HG02870 (cell line): ENCODE results near the gene NANS.

ENCODE experiments used
- ATAC-seq: cut with Tn5 transposase; IDR thresholded peaks from one replicate; pipeline ENCODE4 v1.9.1; 2021; ENCODE audit warnings: mild to moderate bottlenecking, moderate library complexity; ENCODE audit not compliant: unreplicated experiment

NANS gene

DNA sequence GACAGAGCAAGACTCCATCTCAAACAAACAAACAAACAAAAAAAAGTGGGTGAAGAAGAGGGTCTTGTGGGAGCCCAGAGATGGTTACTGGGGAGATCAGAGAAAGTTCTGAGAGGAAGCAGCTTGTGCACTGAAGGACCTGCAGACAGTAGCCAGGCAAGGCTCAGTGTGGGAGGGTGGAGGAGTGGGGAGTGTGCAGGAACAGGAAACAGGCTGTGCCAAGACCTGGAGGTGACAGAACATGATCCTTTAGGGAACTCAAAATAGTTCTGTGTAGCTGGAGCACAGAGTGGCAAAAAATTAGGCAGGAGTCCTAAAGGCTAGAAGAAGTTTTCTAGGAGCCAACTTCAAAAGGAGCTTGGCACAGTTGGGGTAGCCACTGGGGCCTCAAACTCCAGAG, 19.2 kb upstream of the NANS start:
- no peak for ATAC-seq

DNA sequence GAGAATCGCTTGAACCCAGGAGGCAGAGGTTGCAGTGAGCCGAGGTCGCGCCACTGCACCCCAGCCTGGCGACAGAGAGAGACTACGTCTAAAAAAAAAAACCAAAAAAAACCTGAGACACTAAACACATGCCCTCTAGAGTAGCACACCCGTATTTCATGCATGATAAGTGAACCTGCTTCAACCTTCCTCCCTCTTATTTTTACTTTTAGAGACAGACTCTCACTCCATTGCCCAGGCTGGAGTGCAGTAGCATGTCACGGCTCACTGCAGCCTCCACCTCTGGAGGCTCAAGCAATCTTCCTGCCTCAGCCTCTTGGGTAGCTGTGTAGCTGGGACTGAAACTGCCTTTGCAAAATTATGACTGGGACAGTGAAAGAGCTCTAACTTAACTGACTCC, 17.6 kb upstream of the NANS start:
- ATAC-seq, result peak; percentile 31

DNA sequence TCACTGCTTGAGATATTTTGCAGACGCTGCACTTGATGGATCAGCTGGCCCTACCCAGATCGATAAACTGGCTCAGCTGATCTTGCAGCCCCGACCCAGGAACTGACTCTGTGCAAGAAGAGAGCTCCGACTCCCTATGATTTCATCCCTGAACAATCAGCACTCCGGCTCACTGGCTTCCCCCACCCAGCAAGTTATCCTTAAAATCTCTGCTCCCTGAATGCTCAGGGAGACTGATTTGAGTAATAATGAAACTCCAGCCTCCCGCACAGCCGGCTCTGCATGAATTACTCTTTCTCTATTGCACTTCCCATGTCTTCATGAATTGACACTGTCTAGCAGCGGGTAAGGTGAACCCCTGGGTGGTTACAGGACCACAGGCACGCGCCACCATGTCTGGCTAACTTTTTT, 16.9 kb upstream of the NANS start:
- ATAC-seq, result no peak

DNA sequence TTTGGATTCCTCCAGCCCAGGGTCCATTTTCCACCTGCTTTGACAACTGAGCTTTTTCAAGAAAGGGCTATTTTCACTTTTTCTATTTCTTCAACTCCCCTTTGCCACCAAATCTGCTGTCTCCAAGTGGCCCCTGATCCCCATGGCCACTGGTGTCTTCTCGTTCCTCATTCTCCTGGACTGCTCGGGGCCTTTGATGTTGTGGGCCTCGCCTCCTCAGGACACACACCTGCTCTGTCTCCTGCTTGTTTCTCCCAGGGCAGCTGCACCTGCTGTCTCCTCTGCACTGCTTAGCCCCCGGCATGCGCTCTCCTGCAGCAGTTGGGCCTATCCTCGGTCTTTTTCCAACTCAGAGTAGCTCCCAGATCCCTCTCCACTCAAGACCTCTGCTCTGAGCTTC, 16.3 kb upstream of the NANS start:
- ATAC-seq, result no peak

DNA sequence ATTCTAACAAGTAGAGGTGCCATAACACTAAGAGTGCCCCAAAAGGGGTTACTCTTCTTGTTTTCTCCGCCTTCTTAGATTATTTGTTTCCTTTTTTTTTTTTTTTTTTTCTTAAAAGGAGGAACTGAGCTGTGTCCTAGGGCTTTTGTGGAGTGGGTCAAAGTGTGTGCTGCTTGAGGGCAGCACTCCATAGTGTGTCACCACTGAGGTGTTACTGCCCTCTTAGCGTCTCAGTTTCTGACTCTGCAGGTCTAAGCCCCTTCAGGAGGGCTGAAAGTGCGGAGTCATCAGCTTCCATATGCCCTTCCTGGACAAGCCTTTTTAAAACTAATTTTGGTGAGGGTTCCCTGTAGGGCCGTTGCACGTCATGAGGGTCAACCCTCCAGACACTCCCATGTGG, 12.6 kb upstream of the NANS start:
- no peak for ATAC-seq

DNA sequence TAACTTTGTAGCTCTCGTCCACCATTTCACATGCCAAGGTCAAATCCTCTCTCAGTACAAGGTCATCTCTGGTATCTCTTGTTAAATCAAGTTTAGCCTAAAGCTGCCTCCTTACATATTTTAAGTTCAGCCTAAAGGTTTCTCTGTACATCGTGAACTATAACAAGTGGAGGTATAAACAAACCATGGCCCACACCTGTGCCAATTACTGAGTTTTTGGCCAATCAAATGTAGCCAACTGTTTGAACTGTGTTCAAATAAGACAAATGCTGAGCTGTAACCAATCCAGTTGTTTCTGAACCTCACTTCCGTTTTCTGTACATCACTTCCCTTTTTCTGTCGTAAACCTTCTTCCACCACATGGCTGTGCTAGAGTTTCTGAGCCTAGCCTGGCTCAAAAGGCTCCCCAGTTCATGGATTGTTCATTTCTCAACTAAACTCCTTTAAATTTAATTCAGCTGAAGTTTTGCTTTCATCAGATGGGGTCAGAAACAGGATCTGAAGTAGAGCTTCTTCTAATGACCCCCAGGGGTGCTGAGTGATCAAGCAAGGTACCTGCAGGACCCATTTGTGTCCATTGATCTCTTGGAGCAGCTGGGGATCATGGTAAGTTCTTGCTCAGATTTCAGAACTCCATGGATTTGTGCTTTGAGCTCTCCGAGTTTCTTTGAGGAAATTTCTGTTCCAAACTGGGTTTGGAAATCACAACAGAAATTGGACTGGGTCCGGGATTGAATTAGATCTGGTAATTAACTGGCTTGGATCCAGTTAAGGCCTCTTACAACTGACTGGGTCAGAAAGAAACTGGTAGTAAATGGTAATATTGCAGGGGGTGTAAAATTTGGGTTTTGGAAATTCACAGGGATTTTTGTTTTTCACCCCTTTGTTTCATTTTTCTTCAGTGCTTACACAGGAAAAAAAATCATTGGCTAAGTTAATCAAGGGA, 11.0 kb upstream of the NANS start:
- ATAC-seq, result peak; percentile 90

DNA sequence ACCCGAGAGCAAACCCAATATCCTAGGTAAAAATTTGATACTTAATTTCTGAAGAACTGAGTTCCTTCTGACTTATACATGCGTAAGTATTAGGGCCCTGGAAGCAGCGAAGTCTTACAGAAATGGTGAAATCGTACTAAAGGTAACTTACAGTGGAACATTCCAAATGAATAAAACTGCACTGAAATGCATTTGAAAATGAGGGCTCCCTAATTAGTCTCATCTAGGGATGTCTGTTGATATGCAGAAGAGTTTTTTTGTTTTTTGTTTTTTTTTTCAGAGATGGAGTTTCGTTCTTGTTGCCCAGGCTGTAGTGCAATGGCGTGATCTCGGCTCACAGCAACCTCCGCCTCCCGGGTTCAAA, 10.4 kb upstream of the NANS start:
- no peak for ATAC-seq

DNA sequence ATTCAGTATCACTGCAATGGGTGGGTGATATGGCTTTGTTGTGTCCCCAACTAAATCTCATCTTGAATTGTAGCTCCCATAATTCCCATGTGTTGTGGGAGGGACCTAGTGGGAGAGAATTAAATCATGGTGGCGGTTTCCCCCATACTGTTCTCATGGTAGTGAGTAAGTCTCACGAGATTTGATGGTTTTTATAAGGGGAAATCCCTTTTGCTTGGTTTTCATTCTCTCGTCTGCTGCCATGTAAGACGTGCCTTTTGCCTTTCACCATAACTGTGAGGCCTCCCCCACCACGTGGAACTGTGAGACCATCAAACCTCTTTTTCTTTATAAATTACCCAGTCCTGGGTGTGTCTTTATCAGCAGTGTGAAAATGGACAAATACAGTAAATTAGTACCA, 9.5 kb upstream of the NANS start:
- no peak for ATAC-seq

DNA sequence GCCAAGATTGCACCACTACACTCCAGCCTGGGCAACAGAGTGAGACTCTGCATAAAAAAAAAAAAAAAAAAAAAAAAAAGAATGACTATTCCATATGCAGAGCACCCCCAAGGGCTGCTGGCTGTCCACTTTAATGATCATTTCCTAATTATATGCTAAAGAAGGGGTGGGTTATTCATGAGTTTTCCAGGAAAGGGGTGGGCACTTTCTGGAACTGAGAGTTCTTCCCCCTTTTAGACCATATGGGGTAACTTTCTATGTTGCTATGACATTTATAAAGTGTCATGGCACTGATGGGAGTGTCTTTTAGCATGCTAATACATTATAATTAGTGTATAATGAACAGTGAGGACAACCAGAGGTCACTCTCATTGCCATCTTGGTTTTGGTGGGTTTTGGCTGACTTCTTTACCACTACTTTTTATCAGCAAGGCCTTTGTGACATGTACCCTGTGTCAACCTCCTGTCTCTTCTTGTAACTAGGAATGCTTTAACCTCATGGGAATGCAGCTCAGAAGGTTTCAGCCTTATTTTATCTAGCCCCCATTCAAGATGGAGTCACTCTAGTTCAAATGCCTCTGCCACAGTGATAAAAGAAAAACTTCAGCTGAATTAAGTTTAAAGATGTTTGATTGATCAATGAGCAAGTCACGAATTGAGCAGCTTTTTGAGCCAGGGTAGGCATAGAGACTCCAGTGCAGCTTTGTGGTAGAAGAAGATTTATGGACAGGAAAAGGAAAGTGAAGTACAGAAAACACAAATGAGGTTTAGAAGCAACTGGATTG, 7.1 kb upstream of the NANS start:
- no peak for ATAC-seq

DNA sequence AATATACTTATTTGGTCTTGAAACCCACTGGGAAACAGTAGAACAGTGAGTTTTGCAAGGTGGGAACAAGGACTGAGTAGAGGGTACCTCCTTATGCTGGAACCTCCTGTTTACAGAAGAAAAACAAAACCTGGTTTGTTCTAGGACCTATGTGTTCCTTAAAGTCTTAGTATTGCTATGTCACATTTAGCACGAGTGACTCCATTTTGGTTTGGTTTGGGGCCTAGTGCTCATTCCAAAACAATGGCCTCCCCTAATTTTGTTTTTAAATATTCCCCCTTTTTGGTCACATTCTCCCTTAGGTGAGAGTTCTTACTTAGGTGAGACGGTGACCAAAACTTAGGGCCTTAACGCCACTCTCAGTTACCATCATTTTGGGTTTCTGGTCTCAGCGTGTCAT, 6.2 kb upstream of the NANS start:
- no peak for ATAC-seq

DNA sequence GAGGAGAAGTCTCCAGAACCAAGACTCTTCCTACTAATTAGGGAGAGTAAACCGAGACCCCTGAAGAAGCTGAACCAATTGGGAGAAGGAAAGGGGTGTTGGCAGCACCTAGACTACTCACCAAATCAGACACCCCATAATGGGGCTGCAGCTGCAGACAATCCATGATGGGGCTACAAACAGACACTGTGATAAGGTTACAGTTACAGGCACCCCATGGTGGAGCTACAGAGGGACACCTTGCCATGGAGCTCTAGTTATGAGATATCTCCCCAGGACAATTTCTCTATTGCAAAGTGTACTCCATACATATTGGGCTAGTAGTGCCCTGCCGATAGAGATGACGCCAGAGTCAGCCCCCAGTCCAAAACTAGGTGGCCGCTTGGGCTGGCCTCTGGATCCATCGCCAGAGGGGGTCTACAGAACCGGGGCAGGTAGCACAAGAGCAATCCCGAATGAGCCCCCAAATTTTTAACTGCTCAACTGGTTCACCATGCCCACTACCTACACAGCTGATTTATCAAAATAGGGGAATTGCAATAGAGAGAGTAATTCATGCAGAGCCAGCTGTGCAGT, 2.1 kb upstream of the NANS start:
- no peak for ATAC-seq

DNA sequence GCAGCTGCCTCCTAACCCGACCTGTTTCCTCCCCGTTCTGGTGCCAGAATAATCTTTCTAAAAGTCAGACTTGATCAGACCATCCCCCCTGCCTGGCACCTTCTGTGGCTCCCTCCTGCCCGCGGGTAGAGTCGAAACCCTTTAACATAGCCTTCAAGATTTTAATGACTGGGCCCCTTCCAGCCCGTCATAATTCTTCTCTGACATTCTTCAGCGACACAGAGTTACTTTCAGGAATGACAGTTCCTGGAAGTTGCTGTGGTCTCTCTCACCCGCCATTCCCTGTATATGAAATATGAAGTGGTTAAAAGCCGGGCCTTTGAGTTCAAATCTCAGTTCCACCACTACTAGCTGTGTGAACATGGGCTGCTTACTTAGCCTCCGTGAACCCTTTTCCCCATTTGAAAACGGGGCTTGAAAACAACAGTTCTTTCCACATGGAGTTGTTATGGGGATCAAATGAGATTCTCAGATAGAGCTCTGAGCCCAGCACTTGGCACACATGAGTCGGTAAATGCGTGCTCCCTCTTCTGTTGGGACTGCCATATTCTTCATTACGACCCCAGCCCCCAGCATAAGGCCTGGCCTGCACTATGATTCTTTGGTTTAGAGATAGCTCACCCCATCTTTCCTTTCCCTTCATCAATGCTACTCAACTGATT, 737 bp downstream of the NANS start:
- no peak for ATAC-seq

DNA sequence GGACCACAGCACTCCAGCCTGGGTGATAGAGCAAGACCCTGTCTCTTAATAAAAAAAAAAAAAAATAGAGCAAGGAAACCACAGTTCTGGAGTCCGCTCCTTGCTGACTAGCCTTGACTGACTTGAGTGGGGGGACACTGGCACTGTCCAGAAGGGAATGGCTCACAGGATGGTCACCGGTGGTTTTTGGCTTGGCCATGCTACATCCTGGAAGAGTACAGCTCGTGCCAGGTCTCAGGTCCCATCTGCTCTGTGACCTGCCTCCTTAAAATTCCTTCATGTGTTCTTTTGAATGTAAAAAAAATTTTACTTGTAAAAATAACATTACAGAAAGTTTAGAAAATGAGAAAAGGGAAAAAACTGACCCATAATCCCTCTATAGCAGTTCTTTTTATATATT, 5.6 kb downstream of the NANS start:
- ATAC-seq, result no peak

DNA sequence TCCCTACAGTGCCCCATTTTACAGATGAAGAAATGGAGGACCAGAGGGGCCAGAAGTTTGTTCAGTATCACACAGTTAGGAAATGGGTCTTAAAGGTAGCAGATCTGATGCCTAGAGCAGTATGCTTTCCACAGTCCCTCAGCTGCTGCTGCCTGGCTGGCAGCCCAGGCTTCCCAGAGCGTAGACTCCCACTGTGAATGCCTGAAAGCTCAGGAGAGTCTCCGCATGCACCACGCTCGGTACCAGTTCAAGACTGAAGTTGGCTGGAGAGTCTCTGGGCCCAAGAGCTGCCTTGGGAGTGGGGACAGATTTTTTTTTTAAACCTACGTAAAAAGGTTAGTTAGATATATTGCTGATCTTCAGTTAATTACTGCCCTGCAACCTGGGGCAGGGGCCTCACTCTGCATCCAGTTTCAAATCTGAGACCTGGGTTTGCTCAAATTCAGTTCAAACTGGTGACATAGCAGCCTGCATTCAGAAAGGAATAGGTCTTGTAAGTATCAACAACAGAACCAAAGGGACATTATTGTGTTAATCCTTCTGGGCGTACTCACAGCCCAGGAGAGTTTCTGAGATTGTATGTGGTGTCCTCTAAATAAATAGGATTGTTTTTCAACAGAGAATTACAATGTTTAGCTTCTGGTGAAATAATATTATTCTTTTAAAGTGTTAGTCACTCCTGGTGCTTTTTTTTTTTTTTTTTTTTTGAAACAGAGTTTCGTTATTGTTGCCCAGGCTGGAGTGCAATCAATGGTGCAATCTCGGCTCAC, 8.3 kb downstream of the NANS start:
- no peak for ATAC-seq

DNA sequence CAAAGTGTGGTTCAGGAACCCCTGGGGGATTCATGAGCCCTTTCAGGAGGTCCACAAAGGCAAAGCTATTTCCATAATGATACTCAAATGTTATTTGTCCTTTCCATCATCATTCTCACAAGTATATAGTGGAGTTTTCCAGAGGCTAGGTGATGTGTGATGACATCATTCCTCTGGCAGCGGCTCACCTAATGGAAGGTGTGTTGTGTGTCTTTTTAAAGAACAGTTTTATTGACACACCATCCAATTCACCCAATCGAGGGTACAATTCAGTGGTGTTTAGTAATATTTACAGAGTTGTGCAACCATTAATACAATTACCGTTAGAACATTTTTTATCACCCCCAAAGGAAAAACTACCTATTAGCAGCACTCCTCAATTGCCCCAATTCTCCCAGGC, 9.7 kb downstream of the NANS start:
- ATAC-seq, result no peak

DNA sequence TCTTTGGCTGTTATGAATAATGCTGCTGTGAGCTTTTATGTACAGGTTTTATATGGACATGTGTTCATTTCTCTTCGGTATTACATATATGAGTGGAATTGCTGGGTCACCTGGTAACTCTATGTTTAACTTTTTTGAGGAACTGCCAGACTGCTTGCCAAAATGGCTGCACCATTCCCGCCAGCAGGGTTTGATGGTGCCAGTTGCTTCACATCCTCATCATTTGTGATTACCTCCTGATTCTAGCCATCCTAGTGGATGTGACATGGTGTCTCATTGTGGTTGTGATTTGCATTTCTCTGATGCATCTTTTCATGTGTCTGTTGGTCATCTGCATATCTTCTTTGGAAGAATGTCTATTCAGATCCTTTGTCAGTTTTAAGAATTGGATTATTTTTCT, 10.7 kb downstream of the NANS start:
- no peak for ATAC-seq

DNA sequence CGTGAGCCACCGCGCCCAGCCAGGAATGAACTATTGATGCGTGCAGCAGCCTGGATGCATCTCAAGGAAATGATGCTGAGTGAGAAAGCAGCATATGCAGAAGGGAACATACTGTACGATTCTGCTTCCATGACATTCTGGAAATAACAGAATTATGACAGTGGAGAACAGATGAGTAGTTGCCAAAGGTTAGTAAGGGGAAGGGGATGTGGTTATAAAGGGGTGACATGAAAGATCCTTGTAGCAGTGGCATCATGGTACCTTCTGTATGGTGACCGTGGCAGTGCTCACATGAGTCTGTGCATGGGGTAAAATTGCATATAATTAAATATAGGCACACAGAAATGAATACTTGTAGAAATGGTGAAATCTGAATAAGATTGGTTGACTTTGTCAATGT, 13.0 kb downstream of the NANS start:
- no peak for ATAC-seq

DNA sequence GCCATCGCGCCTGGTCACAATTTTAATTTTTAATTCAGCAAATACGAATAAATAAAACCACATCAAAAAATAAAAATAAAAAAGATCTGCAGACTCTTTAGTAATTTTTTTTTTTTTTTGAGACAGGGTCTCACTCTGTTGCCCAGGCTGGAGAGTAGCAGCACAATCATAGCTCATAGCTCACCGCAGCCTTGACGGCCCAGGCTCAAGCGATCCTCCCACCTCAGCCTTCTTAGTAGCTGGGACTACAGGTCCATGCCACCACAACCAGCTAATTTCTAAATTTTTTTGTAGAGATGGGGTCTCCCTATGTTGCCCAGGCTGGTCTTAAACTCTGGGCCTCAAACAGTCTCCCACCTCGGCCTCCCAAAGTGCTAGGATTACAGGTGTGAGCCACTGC, 14.2 kb downstream of the NANS start:
- no peak for ATAC-seq

DNA sequence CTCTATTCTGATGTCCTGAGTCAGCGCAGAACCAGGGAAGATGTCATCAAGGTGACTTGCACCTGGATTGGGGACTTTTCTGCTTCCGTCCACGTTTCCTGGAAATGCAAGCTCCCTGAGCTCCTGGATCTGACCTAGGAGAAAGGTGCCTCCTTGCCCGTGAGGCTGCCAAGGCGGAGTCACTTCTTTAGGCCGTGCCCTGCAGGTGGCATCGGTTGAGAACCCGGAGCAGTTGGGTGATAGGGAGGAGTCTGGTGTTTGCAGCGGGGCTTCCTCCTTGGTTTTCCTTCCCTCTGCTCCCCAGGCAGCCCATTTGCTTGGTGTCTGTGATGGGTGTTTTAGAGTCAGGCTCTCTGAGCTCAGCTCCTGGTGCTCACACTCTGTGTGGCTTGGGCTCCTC, 15.2 kb downstream of the NANS start:
- ATAC-seq, result no peak

DNA sequence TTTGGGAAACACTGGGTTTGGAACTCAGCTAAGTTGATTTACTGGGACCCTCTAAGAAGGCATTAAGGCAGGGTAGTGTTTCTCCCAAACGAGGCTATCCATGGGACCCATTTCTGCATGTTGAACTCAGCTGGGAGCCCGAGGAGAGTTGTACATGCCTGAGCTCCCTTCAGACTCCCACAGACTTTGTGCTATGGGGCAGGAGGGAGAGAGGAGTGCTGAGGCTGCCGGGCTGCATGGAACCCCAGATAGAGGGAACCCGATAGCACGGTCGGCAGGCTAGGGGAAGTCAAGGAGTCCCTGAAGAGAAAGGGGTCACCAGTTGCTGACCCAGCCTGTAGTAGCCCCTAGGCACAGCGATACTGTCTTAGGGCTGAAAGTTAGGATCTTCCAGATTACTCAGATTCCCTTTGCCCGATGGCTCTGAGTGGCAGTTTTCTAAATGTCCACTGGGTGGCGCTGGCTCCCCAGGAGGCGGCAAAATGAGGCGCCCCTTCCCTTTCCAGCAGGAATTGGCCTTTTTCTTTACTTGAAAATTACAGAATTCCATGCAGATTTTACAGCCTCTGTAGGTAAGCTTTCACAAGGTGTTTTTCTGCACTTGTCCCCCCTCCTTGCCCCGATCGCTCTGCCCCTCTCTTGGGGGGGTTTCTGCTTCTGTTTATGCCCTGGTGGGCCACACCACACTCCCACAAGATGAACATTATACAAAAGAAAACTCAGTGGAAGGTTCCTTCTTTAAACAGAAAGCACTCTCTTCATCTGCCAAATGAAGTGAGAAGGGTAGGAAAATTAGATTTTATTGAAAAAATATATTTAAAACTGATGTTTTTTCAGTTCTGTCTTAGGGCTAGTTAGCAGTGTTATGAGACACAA, 17.8 kb downstream of the NANS start:
- no peak for ATAC-seq
